DND-41 (cell line): ENCODE data around the gene CEACAM19.

Experiments used
- ATAC-seq: fragments of 200-7000 bp; cut with Tn5 transposase; 3 replicates; pipeline ENCODE4 v1.9.1; 2021; ENCODE audit warnings: low read depth; ENCODE audit not compliant: insufficient read depth
- DNase-seq: peaks from one replicate; pipeline ENCODE4 v3.0.0-alpha.2; 2020
- H2AFZ ChIP-seq: 2 replicates; pipeline ENCODE4 v1.6.0; 2012; ENCODE audit warnings: low read depth, low read length
- H3K27ac ChIP-seq: 2 replicates; pipeline ENCODE4 v1.5.1; 2012; ENCODE audit warnings: low read length, inconsistent platforms
- H3K27me3 ChIP-seq: fragments of 200-600 bp; sonication (generic); 2 replicates; pipeline ENCODE4 v1.6.0; 2012; ENCODE audit warnings: low read length, mild to moderate bottlenecking, inconsistent platforms; ENCODE audit not compliant: insufficient read depth, poor library complexity
- H3K36me3 ChIP-seq: 2 replicates; pipeline ENCODE4 v1.5.1; 2012; ENCODE audit warnings: low read length, inconsistent platforms; ENCODE audit not compliant: insufficient read depth
- H3K4me1 ChIP-seq: 2 replicates; pipeline ENCODE4 v1.5.1; 2012; ENCODE audit warnings: mild to moderate bottlenecking, low read length; ENCODE audit not compliant: insufficient read depth
- H3K4me2 ChIP-seq: 2 replicates; pipeline ENCODE4 v1.6.0; 2012; ENCODE audit warnings: mild to moderate bottlenecking, moderate library complexity, low read length, inconsistent platforms; ENCODE audit not compliant: insufficient read depth
- H3K4me3 ChIP-seq, 2 experiments: fragments of 200-600 bp in 1 of 2; shearing (Covaris generic) in 1 of 2; 2 replicates each; pipeline ENCODE4 v1.5.1; 2012 to 2016; ENCODE audit warnings: inconsistent platforms in 2 of 2, low read length in 2 of 2, mild to moderate bottlenecking in 2 of 2, low read depth in 1 of 2, moderate library complexity in 1 of 2
- H3K79me2 ChIP-seq: 2 replicates; pipeline ENCODE4 v1.6.0; 2012; ENCODE audit warnings: low read length, inconsistent platforms; ENCODE audit not compliant: insufficient read depth
- H3K9ac ChIP-seq: 2 replicates; pipeline ENCODE4 v1.6.0; 2012; ENCODE audit warnings: low read depth, mild to moderate bottlenecking, inconsistent platforms, low read length, moderate library complexity
- H3K9me3 ChIP-seq: 2 replicates; pipeline ENCODE4 v1.5.1; 2012; ENCODE audit warnings: low read length, moderate library complexity, mild to moderate bottlenecking, inconsistent platforms; ENCODE audit not compliant: insufficient read depth, severe bottlenecking
- H4K20me1 ChIP-seq: 2 replicates; pipeline ENCODE4 v1.6.0; 2012; ENCODE audit warnings: low read length; ENCODE audit not compliant: insufficient read depth
- CTCF ChIP-seq: IDR thresholded peaks from 2 replicates; pipeline ENCODE4 v1.5.1; 2012; ENCODE audit warnings: borderline replicate concordance, low read length, moderate library complexity, mild to moderate bottlenecking; ENCODE audit not compliant: poor library complexity, severe bottlenecking; ENCODE audit errors: extremely low read depth
- EZH2 ChIP-seq: IDR thresholded peaks from 3 replicates; pipeline ENCODE4 v1.6.1; 2012; ENCODE audit warnings: borderline replicate concordance, low read depth, mild to moderate bottlenecking, moderate library complexity, low read length, inconsistent platforms; ENCODE audit not compliant: severe bottlenecking

The CEACAM19 gene

GRCh38 chr19:44723952-44724319, 52.7 kb downstream of the CEACAM19 start:
- TF ChIP-seq CTCF (peak; percentile 98), EZH2 (no peak)
- H3K27me3 ChIP-seq: no peaks in the 10 kb centered on the region
- no peak overlapping the region for H3K9ac ChIP-seq
- peaks cover 7% of the 10 kb centered on the region for H3K4me1 ChIP-seq
- peak; percentile 89 for ATAC-seq
- peaks cover 8% of the 10 kb centered on the region; the same call in 1 of the 2 replicates for H4K20me1 ChIP-seq
- no peaks in the 10 kb centered on the region for H3K79me2 ChIP-seq
- H3K4me2 ChIP-seq: no peak overlapping the region
- H3K27ac ChIP-seq: no peak overlapping the region
- H3K4me3 ChIP-seq: no peak overlapping the region
- no peaks in the 10 kb centered on the region for H3K9me3 ChIP-seq
- no peaks in the 10 kb centered on the region for H3K36me3 ChIP-seq
- H2AFZ ChIP-seq: no peak overlapping the region
- DNase-seq: peak; percentile 72

GRCh38 chr19:44725251-44725650, 54.0 kb downstream of the CEACAM19 start:
- DNase-seq (no peak), ATAC-seq (no peak)
- H3K9ac ChIP-seq: no peak overlapping the region
- H3K79me2 ChIP-seq: no peaks in the 10 kb centered on the region
- H3K4me2 ChIP-seq: no peak overlapping the region
- no peak for TF ChIP-seq EZH2
- no peak for TF ChIP-seq CTCF
- no peaks in the 10 kb centered on the region for H3K9me3 ChIP-seq
- no peak overlapping the region for H3K27ac ChIP-seq
- peaks cover 8% of the 10 kb centered on the region; the same call in 1 of the 2 replicates for H4K20me1 ChIP-seq
- no peak overlapping the region for H2AFZ ChIP-seq
- peaks cover 7% of the 10 kb centered on the region for H3K4me1 ChIP-seq
- no peaks in the 10 kb centered on the region for H3K27me3 ChIP-seq
- H3K36me3 ChIP-seq: no peaks in the 10 kb centered on the region
- no peak overlapping the region for H3K4me3 ChIP-seq

GRCh38 chr19:44725684-44726083, 54.4 kb downstream of the CEACAM19 start:
- Histone ChIP-seq H3K9ac (no peak overlapping the region), H3K9me3 (no peaks in the 10 kb centered on the region), H3K27ac (no peak overlapping the region), H3K4me3 (no peak overlapping the region), H3K36me3 (no peaks in the 10 kb centered on the region), H3K27me3 (no peaks in the 10 kb centered on the region), H3K79me2 (no peaks in the 10 kb centered on the region), H4K20me1 (peaks cover 8% of the 10 kb centered on the region; the same call in 1 of the 2 replicates), H3K4me2 (no peak overlapping the region), H3K4me1 (peaks cover 7% of the 10 kb centered on the region), H2AFZ (no peak overlapping the region)
- no peak for TF ChIP-seq EZH2
- TF ChIP-seq CTCF: no peak
- DNase-seq (no peak), ATAC-seq (no peak)

GRCh38 chr19:44726465-44726864, 55.2 kb downstream of the CEACAM19 start:
- H3K9me3 ChIP-seq: no peaks in the 10 kb centered on the region
- no peak overlapping the region for H3K9ac ChIP-seq
- no peak overlapping the region for H3K4me2 ChIP-seq

More at GRCh38 chr19:44726465-44726864, 55.2 kb downstream of the CEACAM19 start:
- H3K4me1 ChIP-seq: peaks cover 7% of the 10 kb centered on the region
- no peak for DNase-seq
- no peak for TF ChIP-seq CTCF
- TF ChIP-seq EZH2: no peak
- peaks cover 8% of the 10 kb centered on the region; the same call in 1 of the 2 replicates for H4K20me1 ChIP-seq
- no peak overlapping the region for H3K27ac ChIP-seq
- no peaks in the 10 kb centered on the region for H3K36me3 ChIP-seq
- no peak overlapping the region for H3K4me3 ChIP-seq
- H3K79me2 ChIP-seq: no peaks in the 10 kb centered on the region
- no peaks in the 10 kb centered on the region for H3K27me3 ChIP-seq
- ATAC-seq: no peak
- no peak overlapping the region for H2AFZ ChIP-seq
